ENCODE data around the gene MYORG. TPM values are rescaled to one million over a fixed set of nuclear protein-coding genes. Genes with fewer than 3 reads are reported as not detected.
"Not testable (repeated sequence)": the region's sequence is repeated elsewhere in the genome, so short reads cannot be mapped to it uniquely, and the experiment has no call there.

The MYORG gene
- total and polyA plus RNA-seq, 4 donors, result 11.4 to 26.6 (median 19.3) TPM

GRCh38 chr9:34370335-34370969 is 6.2 kb downstream of the MYORG start:
- no peaks in the 10 kb centered on the region for H3K27me3 ChIP-seq (ENCODE audit: control insufficient read depth in 4 of 4, insufficient read depth in 4 of 4, low read length in 3 of 4)
- peaks cover 9 to 50% (median 38%) of the 10 kb centered on the region in 4 donors for H3K4me1 ChIP-seq (ENCODE audit: control insufficient read depth in 4 of 4, insufficient read depth in 4 of 4, low read length in 3 of 4)
- H3K4me3 ChIP-seq (ENCODE audit: low read depth in 1 of 3, low read length in 3 of 3), result no peak overlapping the region
- DNase-seq (ENCODE audit: low spot score), result no peak
- H3K27ac ChIP-seq (ENCODE audit: low read depth in 1 of 2, low read length in 2 of 2), result peak overlapping the region; percentile 22 to 30
- no peaks in the 10 kb centered on the region for H3K9me3 ChIP-seq (ENCODE audit: control insufficient read depth in 4 of 4, low read length in 3 of 4)
- WGBS, result 70% methylated on average over 23 of the region's 23 CpGs
- no peak overlapping the region for H3K9ac ChIP-seq (ENCODE audit: low read depth in 1 of 2, low read length in 2 of 2)
- no peak for TF ChIP-seq REST (IDR thresholded peaks at IDR 0.05)
- peak in 1 of 2 donors; percentile 29 for TF ChIP-seq EGR1 (IDR thresholded peaks at IDR 0.05; ENCODE audit: low read depth in 2 of 2)
- TF ChIP-seq TAF1 (conservative IDR thresholded peaks at IDR 0.05), result no peak
- peak; percentile 45 for TF ChIP-seq SP1 (IDR thresholded peaks at IDR 0.05)
- TF ChIP-seq GABPA (IDR thresholded peaks at IDR 0.05 in 1 of 2, conservative IDR thresholded peaks at IDR 0.05 in 1 of 2), result no peak
- peak; percentile 32 to 55 for TF ChIP-seq HNF4A (conservative IDR thresholded peaks at IDR 0.05)
- TF ChIP-seq ZBTB33 (IDR thresholded peaks at IDR 0.05), result no peak
- TF ChIP-seq FOXA2 (IDR thresholded peaks at IDR 0.05), result no peak
- TF ChIP-seq RAD21 (IDR thresholded peaks at IDR 0.05), result peak in 1 of 2 donors; percentile 22
- TF ChIP-seq MAX (IDR thresholded peaks at IDR 0.05), result no peak
- peak; percentile 18 for TF ChIP-seq HNF4G (IDR thresholded peaks at IDR 0.05)
- TF ChIP-seq YY1 (IDR thresholded peaks at IDR 0.05), result peak; percentile 35
- TF ChIP-seq RXRA (IDR thresholded peaks at IDR 0.05), result peak; percentile 51 to 60
- no peak for TF ChIP-seq NR2F2 (IDR thresholded peaks at IDR 0.05)
- H3K36me3 ChIP-seq (ENCODE audit: control insufficient read depth in 4 of 4, insufficient read depth in 3 of 4, low read depth in 1 of 4, low read length in 3 of 4), result peaks cover 3 to 11% (median 7%) of the 10 kb centered on the region in 4 donors

- Histone ChIP-seq H3K36me3 (ENCODE audit: control insufficient read depth in 4 of 4, insufficient read depth in 3 of 4, low read depth in 1 of 4, low read length in 3 of 4) (peaks cover 3 to 11% (median 7%) of the 10 kb centered on the region in 4 donors), H3K4me3 (ENCODE audit: low read depth in 1 of 3, low read length in 3 of 3) (no peak overlapping the region), H3K4me1 (ENCODE audit: control insufficient read depth in 4 of 4, insufficient read depth in 4 of 4, low read length in 3 of 4) (peaks cover 10 to 53% (median 40%) of the 10 kb centered on the region in 4 donors), H3K27ac (ENCODE audit: low read depth in 1 of 2, low read length in 2 of 2) (peak overlapping the region in 1 of 2 donors; percentile 30), H3K27me3 (ENCODE audit: control insufficient read depth in 4 of 4, insufficient read depth in 4 of 4, low read length in 3 of 4) (no peaks in the 10 kb centered on the region), H3K9me3 (ENCODE audit: control insufficient read depth in 4 of 4, low read length in 3 of 4) (no peaks in the 10 kb centered on the region), H3K9ac (ENCODE audit: low read depth in 1 of 2, low read length in 2 of 2) (no peak overlapping the region)
- TF ChIP-seq EGR1 (IDR thresholded peaks at IDR 0.05; ENCODE audit: low read depth in 2 of 2) (no peak), FOXA2 (IDR thresholded peaks at IDR 0.05) (no peak), SP1 (IDR thresholded peaks at IDR 0.05) (no peak), CTCF (IDR thresholded peaks at IDR 0.05; ENCODE audit: low read depth, low read length, missing input control) (no peak), NR2F2 (IDR thresholded peaks at IDR 0.05) (no peak), TAF1 (conservative IDR thresholded peaks at IDR 0.05) (no peak), HNF4A (conservative IDR thresholded peaks at IDR 0.05) (no peak), ZBTB33 (IDR thresholded peaks at IDR 0.05) (no peak), HNF4G (IDR thresholded peaks at IDR 0.05) (no peak), MAX (IDR thresholded peaks at IDR 0.05) (no peak), RXRA (IDR thresholded peaks at IDR 0.05) (no peak), YY1 (IDR thresholded peaks at IDR 0.05) (no peak), JUND (IDR thresholded peaks at IDR 0.05) (no peak)
- 91% methylated on average over 4 of the region's 4 CpGs for WGBS
- no peak for DNase-seq (ENCODE audit: low spot score)
Measured at GRCh38 chr9:34369636-34370035, 7.1 kb downstream of the MYORG start.

GRCh38 chr9:34368796-34369195 is 7.9 kb downstream of the MYORG start:
- H3K27me3 ChIP-seq (ENCODE audit: control insufficient read depth in 4 of 4, insufficient read depth in 4 of 4, low read length in 3 of 4); H3K4me3 ChIP-seq (ENCODE audit: low read depth in 1 of 3, low read length in 3 of 3); H3K27ac ChIP-seq (ENCODE audit: low read depth in 1 of 2, low read length in 2 of 2); DNase-seq (ENCODE audit: low spot score); H3K9ac ChIP-seq (ENCODE audit: low read depth in 1 of 2, low read length in 2 of 2); H3K9me3 ChIP-seq (ENCODE audit: control insufficient read depth in 4 of 4, low read length in 3 of 4): not testable (repeated sequence)
- peaks cover 3 to 11% (median 7%) of the 10 kb centered on the region in 4 donors for H3K36me3 ChIP-seq (ENCODE audit: control insufficient read depth in 4 of 4, insufficient read depth in 3 of 4, low read depth in 1 of 4, low read length in 3 of 4)
- peaks cover 10 to 49% (median 35%) of the 10 kb centered on the region in 4 donors for H3K4me1 ChIP-seq (ENCODE audit: control insufficient read depth in 4 of 4, insufficient read depth in 4 of 4, low read length in 3 of 4)
- WGBS, result 95% methylated on average over 5 of the region's 5 CpGs

Measured in liver (tissue), 9 donors.